Astrocyte of the hippocampus (primary cell): Measurements from ENCODE around the gene PIF1.
A peak's percentile ranks its signal among the peaks of the same experiment; 100 is the strongest.

Experiments
- DNase-seq: peaks from one replicate; pipeline ENCODE4 v3.0.0; 2011; ENCODE audit warnings: low read depth, low spot score

The PIF1 gene

GRCh38 chr15:64774629-64775493 is 50.6 kb downstream of the PIF1 start:
- peak; percentile 53 for DNase-seq

DNA sequence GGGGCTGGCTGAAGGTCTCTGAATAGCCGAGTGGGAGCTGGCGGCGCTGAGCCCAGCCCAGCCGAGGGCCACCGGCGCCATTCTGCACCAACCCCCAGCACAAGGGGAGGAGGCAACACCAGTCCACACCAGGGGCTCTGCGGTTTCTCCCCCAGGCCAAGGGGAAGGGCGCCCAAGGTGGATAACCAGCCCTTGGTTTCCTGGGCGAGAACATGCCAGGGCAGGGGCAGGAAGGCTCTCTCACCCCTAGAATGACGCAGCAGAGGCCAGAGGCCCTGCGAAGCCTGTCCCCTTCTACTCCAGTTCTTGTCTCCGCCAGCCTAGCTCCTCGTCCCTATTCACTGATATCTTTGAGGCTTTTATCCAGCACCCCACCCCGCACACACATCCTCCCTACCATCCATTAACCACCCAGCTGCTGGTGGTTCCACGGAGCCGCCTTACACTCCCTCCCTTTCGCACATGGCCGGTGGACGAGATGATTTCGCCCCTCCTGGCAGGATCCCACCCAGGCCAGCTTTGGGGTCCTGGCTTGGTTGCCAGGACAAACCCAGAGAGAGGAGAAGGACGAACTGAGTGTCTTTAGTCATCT is 51.3 kb downstream of the PIF1 start:
- no peak for DNase-seq

- DNase-seq: no peak
Observed at GRCh38 chr15:64773606-64774005, 51.8 kb downstream of the PIF1 start.

DNA sequence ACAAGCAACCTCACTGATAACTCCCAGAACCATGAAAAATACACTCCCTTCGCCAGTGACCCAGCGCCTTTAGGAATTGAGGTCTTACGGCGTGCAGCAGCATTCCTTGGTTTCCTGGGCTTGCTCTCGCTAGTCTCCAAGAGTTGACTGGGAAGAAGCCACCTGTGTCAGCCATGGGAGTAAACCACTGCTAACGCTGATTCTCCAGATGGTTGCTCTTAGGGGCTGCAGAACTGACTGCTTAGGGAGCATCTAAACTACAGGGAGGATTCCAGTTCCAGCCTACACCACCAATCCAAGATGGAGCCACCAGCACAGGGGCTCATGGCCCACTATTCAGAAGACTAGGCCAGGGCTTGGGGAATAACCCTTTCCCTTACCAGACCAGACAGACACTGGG is 52.5 kb downstream of the PIF1 start:
- DNase-seq: no peak

GRCh38 chr15:64772488-64772887 is 53.0 kb downstream of the PIF1 start:
- no peak for DNase-seq

DNA sequence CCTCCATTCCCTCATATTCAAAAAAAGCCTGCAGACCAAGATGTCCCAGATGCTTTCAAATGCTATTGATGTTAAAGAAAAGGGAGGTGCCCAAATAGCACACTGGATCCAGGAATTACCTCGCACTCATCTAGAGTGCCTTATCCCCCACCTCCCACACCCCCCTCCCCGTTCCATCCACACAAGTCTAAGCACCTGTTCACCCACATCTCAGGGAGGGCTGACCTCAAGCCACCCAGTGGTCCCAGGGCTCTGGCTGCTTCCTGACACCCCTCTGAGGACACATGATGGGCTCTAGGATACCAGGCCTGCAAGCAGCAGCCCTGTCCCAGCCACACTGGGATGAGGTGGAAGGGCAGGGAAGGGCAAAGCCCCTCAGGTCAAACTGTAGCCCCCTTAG is 54.8 kb downstream of the PIF1 start:
- DNase-seq: no peak

DNA sequence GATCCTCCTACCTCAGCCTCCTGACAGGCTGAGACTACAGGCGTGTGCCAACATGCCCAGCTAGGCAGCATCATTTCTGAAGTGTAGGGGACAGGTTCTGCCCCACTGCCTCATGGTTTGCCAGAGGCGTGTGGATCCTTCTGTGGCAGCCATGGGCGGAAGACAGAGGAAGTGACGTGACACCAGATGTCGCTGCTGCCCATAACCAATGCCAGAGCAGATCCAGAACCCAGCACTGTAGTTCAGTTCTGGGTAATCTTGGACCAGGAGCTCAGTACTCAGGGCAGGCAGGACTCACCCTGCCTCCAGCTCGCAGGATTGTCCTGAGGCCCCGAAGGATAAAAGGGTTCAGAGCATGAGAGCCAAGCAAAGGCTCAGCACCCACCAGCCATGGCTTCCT is 58.2 kb downstream of the PIF1 start:
- no peak for DNase-seq

DNA sequence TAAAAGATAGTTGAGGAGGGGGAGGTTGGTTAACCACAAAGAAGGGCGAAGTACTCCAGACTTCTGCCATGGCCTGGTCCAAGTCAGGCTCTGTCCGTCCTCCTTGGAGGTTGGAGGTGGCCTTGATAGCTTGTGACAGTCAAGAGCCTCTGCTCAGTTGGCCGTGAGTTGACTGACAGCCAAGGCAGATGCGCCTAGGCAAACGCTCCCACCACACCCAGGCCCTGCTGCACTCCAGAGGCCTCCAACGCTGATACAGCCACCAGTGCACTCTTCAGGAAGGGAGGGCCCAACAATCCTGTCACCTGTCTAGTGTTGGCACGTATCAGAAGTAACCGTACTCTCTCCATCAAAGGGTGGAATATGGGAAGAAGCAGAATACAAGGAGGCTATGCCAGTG is 59.4 kb downstream of the PIF1 start:
- no peak for DNase-seq
